OCI-LY7 (cell line): ENCODE data around the gene RPL10.

Experiments used
- CTCF ChIP-seq: fragments of 200-600 bp; sonication (generic); conservative IDR thresholded peaks from 2 replicates; pipeline ENCODE4 v1.5.1; 2014; ENCODE audit warnings: mild to moderate bottlenecking, antibody characterized with exemption, low read length, moderate library complexity, mixed read lengths
- EZH2phosphoT487 ChIP-seq: fragments of 200-600 bp; sonication (generic); IDR thresholded peaks from 2 replicates; pipeline ENCODE4 v1.6.1; 2018; ENCODE audit warnings: low read depth, borderline replicate concordance, mild to moderate bottlenecking, mixed run types, antibody characterized with exemption, low read length, moderate library complexity, mixed read lengths

DNA sequence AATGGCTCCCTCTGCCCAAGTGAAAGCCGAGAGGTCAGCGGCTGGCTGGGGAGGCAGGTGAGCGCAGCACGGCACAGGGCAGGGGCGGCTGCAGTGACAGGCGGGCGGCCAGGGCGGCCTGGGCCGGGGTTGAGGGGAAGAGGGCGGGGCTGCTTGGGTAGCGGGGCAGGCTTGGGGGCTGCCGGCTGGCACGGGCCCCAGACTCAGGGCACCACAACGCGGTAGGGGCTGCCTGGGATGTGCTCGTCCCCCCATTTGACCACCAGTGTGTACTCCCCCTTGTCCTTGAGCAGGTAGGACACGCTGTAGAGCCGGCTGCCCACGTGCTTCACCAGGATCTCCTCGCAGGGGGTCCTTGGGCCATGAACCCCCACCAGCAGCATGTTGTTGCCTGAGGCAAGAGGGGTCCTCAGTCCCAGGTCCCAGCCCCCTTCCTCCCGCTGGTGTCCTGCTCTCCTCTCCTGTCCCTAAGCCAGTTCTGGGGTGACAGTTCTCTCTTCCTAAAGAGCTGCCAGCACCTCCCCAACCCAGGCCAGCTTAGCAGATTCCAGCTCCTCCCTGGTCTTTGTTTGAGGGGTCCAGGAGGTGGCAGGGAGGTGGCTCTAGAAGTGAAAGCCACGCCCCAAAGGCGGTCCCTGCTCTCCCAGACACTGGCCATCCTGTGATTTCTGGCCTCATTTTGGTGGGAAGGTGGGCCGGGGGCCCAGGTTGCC lies 49.4 kb upstream of the RPL10 start:
- TF ChIP-seq CTCF: no peak
- no peak for TF ChIP-seq EZH2phosphoT487
